Measurements from ENCODE around the gene TBL1X. TPM values are rescaled to one million over a fixed set of nuclear protein-coding genes. Genes with fewer than 3 reads are reported as not detected.

The TBL1X gene
- total and polyA plus RNA-seq, 2 donors (not counting 1 experiment from before 2014, with no cell fraction given) = 8.8 to 65.1 TPM

DNA sequence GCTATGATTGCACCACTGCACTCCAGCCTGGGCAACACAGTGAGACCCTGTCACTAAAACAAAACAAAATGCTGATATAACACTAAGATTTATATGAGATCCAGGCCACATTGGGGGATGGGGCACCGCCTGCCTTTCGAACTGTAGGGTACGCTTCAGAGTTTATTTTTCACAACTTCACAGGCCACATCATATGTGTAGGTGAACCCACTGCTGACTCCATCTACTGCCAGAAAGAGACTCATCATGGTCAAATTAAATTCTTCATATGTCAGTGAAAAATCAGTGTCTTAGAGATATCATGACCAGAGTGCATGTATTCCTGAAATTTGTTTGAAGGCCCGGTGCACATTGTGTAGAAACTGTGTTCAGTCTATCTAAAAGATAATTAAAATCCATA lies 178.9 kb downstream of the TBL1X start:
- DNase-seq (no peak), ATAC-seq (ENCODE audit: low read depth) (no peak)
- Histone ChIP-seq H3K4me3 (ENCODE audit: control extremely low read depth in 1 of 5, extremely low read depth in 1 of 5, insufficient read depth in 1 of 5, low read depth in 2 of 5, low read length in 4 of 5) (no peak overlapping the region), H3K9ac (ENCODE audit: low read length) (no peak overlapping the region), H3K9me3 (ENCODE audit: control extremely low read depth in 1 of 3, control insufficient read depth in 2 of 3, insufficient read depth in 1 of 3, low read length in 2 of 3) (no peaks in the 10 kb centered on the region), H3K79me2 (ENCODE audit: control insufficient read depth, insufficient read depth, low read length) (no peaks in the 10 kb centered on the region), H3K27ac (ENCODE audit: low read length in 2 of 2) (no peak overlapping the region), H2AFZ (ENCODE audit: insufficient read depth, low read depth, low read length, poor library complexity, severe bottlenecking) (no peak overlapping the region), H4K20me1 (ENCODE audit: control insufficient read depth, insufficient read depth, low read length, poor library complexity, severe bottlenecking) (no peaks in the 10 kb centered on the region), H3K4me1 (ENCODE audit: control insufficient read depth in 2 of 2, insufficient read depth in 2 of 2, low read length in 2 of 2) (peaks cover 4 to 9% of the 10 kb centered on the region in 2 donors), H3K4me2 (replicated peaks; ENCODE audit: low read depth, low read length, poor library complexity, severe bottlenecking) (no peak overlapping the region), H3K27me3 (replicated peaks in 1 of 4; ENCODE audit: control extremely low read depth in 1 of 4, control insufficient read depth in 3 of 4, insufficient read depth in 4 of 4, low read length in 3 of 4) (no peaks in the 10 kb centered on the region), H3K36me3 (replicated peaks in 1 of 2; ENCODE audit: control extremely low read depth in 1 of 2, control insufficient read depth in 1 of 2, extremely low read depth in 1 of 2, insufficient read depth in 2 of 2, low read length in 1 of 2) (no peaks in the 10 kb centered on the region)
- Mint-ChIP-seq H3K4me3 (no peak overlapping the region), H3K9me3 (ENCODE audit: insufficient read depth) (no peaks in the 10 kb centered on the region), H3K4me1 (peaks cover 24% of the 10 kb centered on the region), H3K27ac (no peak overlapping the region), H3K27me3 (no peaks in the 10 kb centered on the region)
- CTCF ChIA-PET = interaction anchor here (0.8 kb wide), 1 partner anchor 891 kb away, joined by 4 read pairs; no protein-coding TSS in a partner anchor
- WGBS (ENCODE audit: insufficient coverage) = no CpG with 5 or more reads among the region's 4 CpGs
- POLR2A ChIA-PET = no interaction called here
- intact Hi-C loops (cut with micrococcal nuclease) = no loop called here
- no peak for TF ChIP-seq EZH2 (IDR thresholded peaks at IDR 0.05; ENCODE audit: borderline replicate concordance, insufficient read depth, low read depth, low read length, poor library complexity, severe bottlenecking)
- TF ChIP-seq, protein P1, sequence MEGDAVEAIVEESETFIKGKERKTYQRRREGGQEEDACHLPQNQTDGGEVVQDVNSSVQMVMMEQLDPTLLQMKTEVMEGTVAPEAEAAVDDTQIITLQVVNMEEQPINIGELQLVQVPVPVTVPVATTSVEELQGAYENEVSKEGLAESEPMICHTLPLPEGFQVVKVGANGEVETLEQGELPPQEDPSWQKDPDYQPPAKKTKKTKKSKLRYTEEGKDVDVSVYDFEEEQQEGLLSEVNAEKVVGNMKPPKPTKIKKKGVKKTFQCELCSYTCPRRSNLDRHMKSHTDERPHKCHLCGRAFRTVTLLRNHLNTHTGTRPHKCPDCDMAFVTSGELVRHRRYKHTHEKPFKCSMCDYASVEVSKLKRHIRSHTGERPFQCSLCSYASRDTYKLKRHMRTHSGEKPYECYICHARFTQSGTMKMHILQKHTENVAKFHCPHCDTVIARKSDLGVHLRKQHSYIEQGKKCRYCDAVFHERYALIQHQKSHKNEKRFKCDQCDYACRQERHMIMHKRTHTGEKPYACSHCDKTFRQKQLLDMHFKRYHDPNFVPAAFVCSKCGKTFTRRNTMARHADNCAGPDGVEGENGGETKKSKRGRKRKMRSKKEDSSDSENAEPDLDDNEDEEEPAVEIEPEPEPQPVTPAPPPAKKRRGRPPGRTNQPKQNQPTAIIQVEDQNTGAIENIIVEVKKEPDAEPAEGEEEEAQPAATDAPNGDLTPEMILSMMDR (IDR thresholded peaks at IDR 0.05) = no peak

- WGBS (ENCODE audit: insufficient coverage) = 100% methylated on average over 2 of the region's 6 CpGs
- Mint-ChIP-seq H3K4me3 (peak overlapping the region; percentile 24), H3K27me3 (no peaks in the 10 kb centered on the region), H3K27ac (no peak overlapping the region), H3K4me1 (peaks cover 24% of the 10 kb centered on the region), H3K9me3 (ENCODE audit: insufficient read depth) (no peaks in the 10 kb centered on the region)
- no peak overlapping the region for H3K4me3 ChIP-seq (ENCODE audit: control extremely low read depth in 1 of 5, extremely low read depth in 1 of 5, insufficient read depth in 1 of 5, low read depth in 2 of 5, low read length in 4 of 5)
- no peak overlapping the region for H3K9ac ChIP-seq (ENCODE audit: low read length)
- TF ChIP-seq, protein P1 (IDR thresholded peaks at IDR 0.05) = no peak
- no peak for TF ChIP-seq EZH2 (IDR thresholded peaks at IDR 0.05; ENCODE audit: borderline replicate concordance, insufficient read depth, low read depth, low read length, poor library complexity, severe bottlenecking)
- no peak overlapping the region for H3K27ac ChIP-seq (ENCODE audit: low read length in 2 of 2)
- no peak overlapping the region for H3K4me2 ChIP-seq (replicated peaks; ENCODE audit: low read depth, low read length, poor library complexity, severe bottlenecking)
- DNase-seq = peak; percentile 66
- intact Hi-C loops (cut with micrococcal nuclease) = no loop called here
- H3K4me1 ChIP-seq (ENCODE audit: control insufficient read depth in 2 of 2, insufficient read depth in 2 of 2, low read length in 2 of 2) = peaks cover 4 to 9% of the 10 kb centered on the region in 2 donors
- no peak overlapping the region for H2AFZ ChIP-seq (ENCODE audit: insufficient read depth, low read depth, low read length, poor library complexity, severe bottlenecking)
- no peaks in the 10 kb centered on the region for H3K36me3 ChIP-seq (replicated peaks in 1 of 2; ENCODE audit: control extremely low read depth in 1 of 2, control insufficient read depth in 1 of 2, extremely low read depth in 1 of 2, insufficient read depth in 2 of 2, low read length in 1 of 2)
- no peaks in the 10 kb centered on the region for H3K79me2 ChIP-seq (ENCODE audit: control insufficient read depth, insufficient read depth, low read length)
- H3K9me3 ChIP-seq (ENCODE audit: control extremely low read depth in 1 of 3, control insufficient read depth in 2 of 3, insufficient read depth in 1 of 3, low read length in 2 of 3) = no peaks in the 10 kb centered on the region
- no peaks in the 10 kb centered on the region for H4K20me1 ChIP-seq (ENCODE audit: control insufficient read depth, insufficient read depth, low read length, poor library complexity, severe bottlenecking)
- CTCF ChIA-PET = interaction anchor here (0.8 kb wide), 1 partner anchor 892 kb away, joined by 4 read pairs; no protein-coding TSS in a partner anchor
- POLR2A ChIA-PET = no interaction called here
- peak; percentile 82 for ATAC-seq (ENCODE audit: low read depth)
- H3K27me3 ChIP-seq (replicated peaks in 1 of 4; ENCODE audit: control extremely low read depth in 1 of 4, control insufficient read depth in 3 of 4, insufficient read depth in 4 of 4, low read length in 3 of 4) = no peaks in the 10 kb centered on the region
Observed at GRCh38 chrX:9644335-9644734, 179.5 kb downstream of the TBL1X start.

All from B cell (primary cell).